Measurements from ENCODE around the gene ARAP1.
A peak's percentile ranks its signal among the peaks of the same experiment; 100 is the strongest.

Gene ARAP1

GRCh38 chr11:72682238-72682857, 69.9 kb downstream of the ARAP1 start:
- no peak for DNase-seq (ENCODE audit: low read depth, low spot score)
- Histone ChIP-seq H3K9me3 (ENCODE audit: low read depth, low read length) (no peaks in the 10 kb centered on the region), H3K9ac (ENCODE audit: insufficient read length) (no peak overlapping the region), H3K27ac (no peak overlapping the region), H3K4me3 (no peak overlapping the region), H3K36me3 (ENCODE audit: insufficient read depth, low read length) (peaks cover under 1% of the 10 kb centered on the region; the same call in 1 of the 2 replicates)
- TF ChIP-seq POLR2AphosphoS5 (IDR thresholded peaks at IDR 0.05; ENCODE audit: borderline replicate concordance, low read depth, low read length), result no peak
- no peak for TF ChIP-seq FOXP2 (optimal IDR thresholded peaks at IDR 0.05; ENCODE audit: control extremely low read depth, extremely low read length, insufficient read depth)
- TF ChIP-seq EZH2 (IDR thresholded peaks at IDR 0.05), result no peak

GRCh38 chr11:72681226-72682153, 70.7 kb downstream of the ARAP1 start:
- Histone ChIP-seq H3K36me3 (ENCODE audit: insufficient read depth, low read length) (no peaks in the 10 kb centered on the region), H3K9me3 (ENCODE audit: low read depth, low read length) (no peaks in the 10 kb centered on the region), H3K9ac (ENCODE audit: insufficient read length) (no peak overlapping the region), H3K4me3 (no peak overlapping the region), H3K27ac (no peak overlapping the region)
- DNase-seq (ENCODE audit: low read depth, low spot score), result no peak
- TF ChIP-seq POLR2AphosphoS5 (IDR thresholded peaks at IDR 0.05; ENCODE audit: borderline replicate concordance, low read depth, low read length) (peak; percentile 49; the same call in 1 of the 2 replicates), FOXP2 (optimal IDR thresholded peaks at IDR 0.05; ENCODE audit: control extremely low read depth, extremely low read length, insufficient read depth) (no peak)

DNA sequence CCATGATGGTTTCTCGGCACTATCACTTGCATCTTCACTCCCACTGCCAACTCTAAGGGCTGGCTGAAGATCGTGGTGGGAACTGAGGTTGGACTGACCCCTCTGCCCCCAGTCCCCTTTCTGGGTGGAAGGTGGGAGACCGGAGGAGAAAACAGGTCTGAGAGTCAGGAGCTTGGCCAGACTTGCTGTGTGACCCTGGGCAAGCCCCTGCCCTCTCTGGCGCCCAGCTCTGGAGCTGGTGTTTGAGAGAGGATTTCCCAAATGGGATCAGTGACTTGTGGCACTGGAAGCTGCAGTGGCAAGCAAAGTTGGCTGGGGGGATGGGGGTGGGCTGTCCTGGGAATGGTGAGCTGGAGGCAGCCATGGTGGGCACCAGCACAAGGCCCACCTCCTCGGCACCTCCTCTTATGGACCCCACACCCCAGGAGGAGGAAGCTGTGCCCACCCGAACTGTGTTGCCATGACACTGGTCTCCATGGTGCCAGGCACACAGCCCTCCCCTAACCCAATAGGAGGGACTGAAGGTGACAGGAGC, 71.5 kb downstream of the ARAP1 start:
- no peak overlapping the region for H3K9ac ChIP-seq (ENCODE audit: insufficient read length)
- no peak for DNase-seq (ENCODE audit: low read depth, low spot score)
- no peaks in the 10 kb centered on the region for H3K36me3 ChIP-seq (ENCODE audit: insufficient read depth, low read length)
- no peak overlapping the region for H3K4me3 ChIP-seq
- no peak overlapping the region for H3K27ac ChIP-seq
- no peaks in the 10 kb centered on the region for H3K9me3 ChIP-seq (ENCODE audit: low read depth, low read length)
- TF ChIP-seq POLR2AphosphoS5 (IDR thresholded peaks at IDR 0.05; ENCODE audit: borderline replicate concordance, low read depth, low read length) (no peak), EZH2 (IDR thresholded peaks at IDR 0.05) (no peak), FOXP2 (optimal IDR thresholded peaks at IDR 0.05; ENCODE audit: control extremely low read depth, extremely low read length, insufficient read depth) (no peak)

DNA sequence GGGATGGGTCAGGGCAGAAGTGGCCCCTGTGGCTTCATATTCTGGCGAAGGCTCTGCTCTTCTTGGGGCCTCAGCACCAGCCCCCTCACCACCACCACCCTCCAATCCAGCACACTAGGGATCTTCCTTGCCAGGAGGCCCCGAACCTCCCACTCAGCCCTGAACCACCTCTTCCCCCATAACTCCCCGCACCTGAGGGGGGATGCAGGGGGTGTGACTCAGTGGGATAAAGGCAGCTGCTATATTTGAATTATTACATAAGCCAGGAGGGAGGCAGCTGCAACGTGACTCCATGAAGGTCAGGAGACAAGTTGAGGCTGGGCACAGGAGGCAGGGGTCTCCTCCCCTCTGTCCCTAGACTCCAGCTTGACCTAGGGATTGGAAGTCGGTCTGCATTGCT, 72.3 kb downstream of the ARAP1 start:
- no peak overlapping the region for H3K9ac ChIP-seq (ENCODE audit: insufficient read length)
- no peak overlapping the region for H3K4me3 ChIP-seq
- no peak for TF ChIP-seq EZH2 (IDR thresholded peaks at IDR 0.05)
- no peak for TF ChIP-seq FOXP2 (optimal IDR thresholded peaks at IDR 0.05; ENCODE audit: control extremely low read depth, extremely low read length, insufficient read depth)
- TF ChIP-seq POLR2AphosphoS5 (IDR thresholded peaks at IDR 0.05; ENCODE audit: borderline replicate concordance, low read depth, low read length), result no peak
- no peak overlapping the region for H3K27ac ChIP-seq
- no peak for DNase-seq (ENCODE audit: low read depth, low spot score)
- H3K36me3 ChIP-seq (ENCODE audit: insufficient read depth, low read length), result no peaks in the 10 kb centered on the region
- H3K9me3 ChIP-seq (ENCODE audit: low read depth, low read length), result no peaks in the 10 kb centered on the region

GRCh38 chr11:72678524-72678923, 73.7 kb downstream of the ARAP1 start:
- no peak overlapping the region for H3K27ac ChIP-seq
- H3K36me3 ChIP-seq (ENCODE audit: insufficient read depth, low read length), result no peaks in the 10 kb centered on the region
- TF ChIP-seq FOXP2 (optimal IDR thresholded peaks at IDR 0.05; ENCODE audit: control extremely low read depth, extremely low read length, insufficient read depth) (no peak), POLR2AphosphoS5 (IDR thresholded peaks at IDR 0.05; ENCODE audit: borderline replicate concordance, low read depth, low read length) (no peak)
- no peak for DNase-seq (ENCODE audit: low read depth, low spot score)
- no peak overlapping the region for H3K4me3 ChIP-seq
- no peaks in the 10 kb centered on the region for H3K9me3 ChIP-seq (ENCODE audit: low read depth, low read length)
- H3K9ac ChIP-seq (ENCODE audit: insufficient read length), result no peak overlapping the region

- Histone ChIP-seq H3K9me3 (ENCODE audit: low read depth, low read length) (no peaks in the 10 kb centered on the region), H3K27ac (no peak overlapping the region), H3K9ac (ENCODE audit: insufficient read length) (no peak overlapping the region), H3K4me3 (no peak overlapping the region), H3K36me3 (ENCODE audit: insufficient read depth, low read length) (no peaks in the 10 kb centered on the region)
- no peak for DNase-seq (ENCODE audit: low read depth, low spot score)
- TF ChIP-seq EZH2 (IDR thresholded peaks at IDR 0.05), result no peak
- no peak for TF ChIP-seq POLR2AphosphoS5 (IDR thresholded peaks at IDR 0.05; ENCODE audit: borderline replicate concordance, low read depth, low read length)
- no peak for TF ChIP-seq FOXP2 (optimal IDR thresholded peaks at IDR 0.05; ENCODE audit: control extremely low read depth, extremely low read length, insufficient read depth)
These were observed 75.3 kb downstream of the ARAP1 start for GRCh38 chr11:72676861-72677341.

DNA sequence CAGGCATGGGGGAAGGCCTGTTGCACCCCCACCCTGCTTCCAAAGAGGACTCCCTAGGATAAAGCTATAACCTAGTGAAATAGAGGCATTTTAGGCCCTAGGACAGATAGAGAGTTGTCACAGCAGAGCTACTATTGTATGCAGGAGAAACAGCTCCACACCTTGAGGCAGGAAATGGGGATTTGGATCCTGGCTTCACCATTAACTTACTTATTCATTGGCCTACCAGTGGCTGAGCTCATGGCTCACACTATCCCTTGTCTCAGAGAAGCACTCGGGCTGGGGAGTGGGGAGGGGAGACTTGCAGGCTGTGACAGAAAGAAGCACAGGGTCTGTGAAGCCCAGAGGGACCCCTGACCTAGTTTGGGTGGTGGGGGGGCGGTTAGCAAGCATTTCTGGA, 77.0 kb downstream of the ARAP1 start:
- TF ChIP-seq POLR2AphosphoS5 (IDR thresholded peaks at IDR 0.05; ENCODE audit: borderline replicate concordance, low read depth, low read length), result no peak
- no peak for TF ChIP-seq FOXP2 (optimal IDR thresholded peaks at IDR 0.05; ENCODE audit: control extremely low read depth, extremely low read length, insufficient read depth)
- no peak for TF ChIP-seq EZH2 (IDR thresholded peaks at IDR 0.05)
- no peak for DNase-seq (ENCODE audit: low read depth, low spot score)
- no peak overlapping the region for H3K4me3 ChIP-seq
- H3K36me3 ChIP-seq (ENCODE audit: insufficient read depth, low read length), result no peaks in the 10 kb centered on the region
- no peak overlapping the region for H3K27ac ChIP-seq
- no peak overlapping the region for H3K9ac ChIP-seq (ENCODE audit: insufficient read length)
- H3K9me3 ChIP-seq (ENCODE audit: low read depth, low read length), result no peaks in the 10 kb centered on the region
